Glomerular endothelial cell (primary cell): ENCODE measurements around the gene OR4K5. TPM values are rescaled to one million over a fixed set of nuclear protein-coding genes. Genes with fewer than 3 reads are reported as not detected.

Experiments
- total RNA-seq: library from RNA; depleted of rRNA; stranded (reverse); fragments of >200 nt; gene quantifications from 2 replicates; pipeline ENCODE4 v1.2.3, GENCODE V29; 2015

OR4K5 gene
- total RNA-seq, 1 donor from 2014 or later: not detected

Other genes with a start within 250 kb of the OR4K5 start
- not detected in 2 replicates for gene OR11H2, start 206.7 kb upstream of the OR4K5 start, total RNA-seq
- not detected in 2 replicates for gene OR4Q3, start 177.0 kb upstream of the OR4K5 start, total RNA-seq
- not detected in 2 replicates for gene OR4M1, start 147.1 kb upstream of the OR4K5 start, total RNA-seq
- not detected in 2 replicates for gene OR4N2, start 116.8 kb upstream of the OR4K5 start, total RNA-seq
- not detected in 2 replicates for gene OR4K2, start 45.5 kb upstream of the OR4K5 start, total RNA-seq
- not detected in 2 replicates for gene OR4K1, start 10.3 kb downstream of the OR4K5 start, total RNA-seq
- not detected in 2 replicates for gene OR4K15, start 55.0 kb downstream of the OR4K5 start, total RNA-seq
- not detected in 2 replicates for gene OR4Q2, start 81.6 kb downstream of the OR4K5 start, total RNA-seq
- gene OR4K14, start 98.7 kb downstream of the OR4K5 start, total RNA-seq: not detected in 2 replicates
- gene OR4K13, start 115.4 kb downstream of the OR4K5 start, total RNA-seq: not detected in 2 replicates
- not detected in 2 replicates for gene OR4L1, start 139.4 kb downstream of the OR4K5 start, total RNA-seq
- not detected in 2 replicates for gene OR4K17, start 190.1 kb downstream of the OR4K5 start, total RNA-seq
- not detected in 2 replicates for gene OR4N5, start 218.2 kb downstream of the OR4K5 start, total RNA-seq